ENCODE measurements around the gene GRIK4.

DNA sequence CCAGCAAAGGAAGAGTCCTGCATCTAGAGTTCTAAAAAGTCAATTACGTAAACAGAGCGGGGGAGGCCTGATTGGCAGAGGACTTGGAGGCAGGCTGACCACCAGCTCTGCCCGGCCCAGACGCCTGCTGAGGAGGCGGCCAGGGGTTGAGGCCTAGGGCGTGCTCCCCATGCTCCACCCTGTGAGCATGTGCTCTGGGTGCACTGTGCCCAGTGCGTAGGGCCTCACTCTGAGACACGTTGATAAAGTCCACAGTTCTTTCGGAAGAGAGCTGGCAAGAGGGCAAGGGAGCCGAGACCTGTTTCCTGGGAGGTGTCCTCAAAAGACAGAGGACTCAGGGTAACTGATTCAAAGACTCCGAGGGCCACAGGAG lies 25.2 kb downstream of the GRIK4 start:
- TF ChIP-seq CTCF (IDR thresholded peaks at IDR 0.05; ENCODE audit: low read depth, low read length, missing input control) (no peak), YY1 (IDR thresholded peaks at IDR 0.05) (no peak), SP1 (IDR thresholded peaks at IDR 0.05) (no peak), JUND (IDR thresholded peaks at IDR 0.05) (no peak), TAF1 (conservative IDR thresholded peaks at IDR 0.05) (no peak), RAD21 (IDR thresholded peaks at IDR 0.05) (no peak)

Data from liver (tissue), 3 donors.